ENCODE results near the gene SART3.

DNA sequence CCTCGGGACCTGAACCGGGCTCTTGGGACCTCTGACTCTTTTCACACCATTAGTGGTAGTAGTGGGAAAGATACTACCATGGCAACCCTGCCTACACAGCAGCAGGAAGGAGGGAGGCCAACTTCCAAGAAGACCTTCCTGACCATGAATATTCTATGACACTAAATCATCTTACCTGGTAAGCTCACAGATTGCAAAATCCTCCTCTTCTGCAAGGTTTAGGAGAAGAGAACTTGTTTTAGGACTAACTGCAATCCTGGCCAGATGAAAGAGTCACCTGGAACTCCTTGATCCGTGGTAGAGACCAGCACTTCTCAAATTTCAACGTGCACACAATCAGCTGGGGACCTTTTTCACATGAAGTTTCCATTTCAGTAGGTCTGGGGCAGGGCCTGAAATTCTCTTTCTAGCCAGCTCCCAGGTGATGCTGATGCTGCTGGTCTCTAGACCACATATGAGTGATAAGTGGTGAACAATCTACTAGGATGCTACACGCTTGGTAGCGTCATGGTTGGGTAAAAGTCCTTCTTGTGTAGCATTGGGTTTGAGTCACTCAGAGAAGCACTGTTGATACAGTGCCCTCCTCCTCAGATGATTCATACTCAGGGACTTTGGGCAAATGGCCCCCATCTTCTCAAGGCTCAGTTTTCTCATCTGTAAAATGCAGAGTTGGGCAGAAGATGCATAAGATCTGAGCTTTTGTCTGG lies 81.5 kb downstream of the SART3 start:
- TF ChIP-seq, protein P1, sequence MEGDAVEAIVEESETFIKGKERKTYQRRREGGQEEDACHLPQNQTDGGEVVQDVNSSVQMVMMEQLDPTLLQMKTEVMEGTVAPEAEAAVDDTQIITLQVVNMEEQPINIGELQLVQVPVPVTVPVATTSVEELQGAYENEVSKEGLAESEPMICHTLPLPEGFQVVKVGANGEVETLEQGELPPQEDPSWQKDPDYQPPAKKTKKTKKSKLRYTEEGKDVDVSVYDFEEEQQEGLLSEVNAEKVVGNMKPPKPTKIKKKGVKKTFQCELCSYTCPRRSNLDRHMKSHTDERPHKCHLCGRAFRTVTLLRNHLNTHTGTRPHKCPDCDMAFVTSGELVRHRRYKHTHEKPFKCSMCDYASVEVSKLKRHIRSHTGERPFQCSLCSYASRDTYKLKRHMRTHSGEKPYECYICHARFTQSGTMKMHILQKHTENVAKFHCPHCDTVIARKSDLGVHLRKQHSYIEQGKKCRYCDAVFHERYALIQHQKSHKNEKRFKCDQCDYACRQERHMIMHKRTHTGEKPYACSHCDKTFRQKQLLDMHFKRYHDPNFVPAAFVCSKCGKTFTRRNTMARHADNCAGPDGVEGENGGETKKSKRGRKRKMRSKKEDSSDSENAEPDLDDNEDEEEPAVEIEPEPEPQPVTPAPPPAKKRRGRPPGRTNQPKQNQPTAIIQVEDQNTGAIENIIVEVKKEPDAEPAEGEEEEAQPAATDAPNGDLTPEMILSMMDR (IDR thresholded peaks at IDR 0.05) = no peak
- TF ChIP-seq POLR2AphosphoS5 (IDR thresholded peaks at IDR 0.05; ENCODE audit: low read depth, low read length) (no peak), EP300 (IDR thresholded peaks at IDR 0.05; ENCODE audit: borderline replicate concordance in 1 of 2, low read depth in 1 of 2, low read length in 1 of 2) (no peak), RFX5 (IDR thresholded peaks at IDR 0.05; ENCODE audit: low read length) (no peak), NFIC (IDR thresholded peaks at IDR 0.05; ENCODE audit: borderline replicate concordance) (no peak)
- TF ChIP-seq, protein P2, sequence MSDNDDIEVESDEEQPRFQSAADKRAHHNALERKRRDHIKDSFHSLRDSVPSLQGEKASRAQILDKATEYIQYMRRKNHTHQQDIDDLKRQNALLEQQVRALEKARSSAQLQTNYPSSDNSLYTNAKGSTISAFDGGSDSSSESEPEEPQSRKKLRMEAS (IDR thresholded peaks at IDR 0.05; ENCODE audit: low read depth) = no peak
- TF ChIP-seq, protein P3, sequence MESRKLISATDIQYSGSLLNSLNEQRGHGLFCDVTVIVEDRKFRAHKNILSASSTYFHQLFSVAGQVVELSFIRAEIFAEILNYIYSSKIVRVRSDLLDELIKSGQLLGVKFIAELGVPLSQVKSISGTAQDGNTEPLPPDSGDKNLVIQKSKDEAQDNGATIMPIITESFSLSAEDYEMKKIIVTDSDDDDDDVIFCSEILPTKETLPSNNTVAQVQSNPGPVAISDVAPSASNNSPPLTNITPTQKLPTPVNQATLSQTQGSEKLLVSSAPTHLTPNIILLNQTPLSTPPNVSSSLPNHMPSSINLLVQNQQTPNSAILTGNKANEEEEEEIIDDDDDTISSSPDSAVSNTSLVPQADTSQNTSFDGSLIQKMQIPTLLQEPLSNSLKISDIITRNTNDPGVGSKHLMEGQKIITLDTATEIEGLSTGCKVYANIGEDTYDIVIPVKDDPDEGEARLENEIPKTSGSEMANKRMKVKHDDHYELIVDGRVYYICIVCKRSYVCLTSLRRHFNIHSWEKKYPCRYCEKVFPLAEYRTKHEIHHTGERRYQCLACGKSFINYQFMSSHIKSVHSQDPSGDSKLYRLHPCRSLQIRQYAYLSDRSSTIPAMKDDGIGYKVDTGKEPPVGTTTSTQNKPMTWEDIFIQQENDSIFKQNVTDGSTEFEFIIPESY (IDR thresholded peaks at IDR 0.05; ENCODE audit: borderline replicate concordance, low read depth) = no peak
- TF ChIP-seq, protein P4, sequence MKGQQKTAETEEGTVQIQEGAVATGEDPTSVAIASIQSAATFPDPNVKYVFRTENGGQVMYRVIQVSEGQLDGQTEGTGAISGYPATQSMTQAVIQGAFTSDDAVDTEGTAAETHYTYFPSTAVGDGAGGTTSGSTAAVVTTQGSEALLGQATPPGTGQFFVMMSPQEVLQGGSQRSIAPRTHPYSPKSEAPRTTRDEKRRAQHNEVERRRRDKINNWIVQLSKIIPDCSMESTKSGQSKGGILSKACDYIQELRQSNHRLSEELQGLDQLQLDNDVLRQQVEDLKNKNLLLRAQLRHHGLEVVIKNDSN (IDR thresholded peaks at IDR 0.05; ENCODE audit: borderline replicate concordance, low read depth) = no peak
